Astrocyte of the hippocampus (primary cell): Measurements from ENCODE around the gene ACBD7.

Experiments
- DNase-seq: peaks from one replicate; pipeline ENCODE4 v3.0.0; 2011; ENCODE audit warnings: low read depth, low spot score

ACBD7 gene

GRCh38 chr10:15088428-15089261 lies at the start of gene ACBD7:
ACBD7 (minus strand) TSS chr10:15088776; CDS start chr10:15088728, 48 bp downstream.
- peak; percentile 94 for DNase-seq

- DNase-seq: no peak
These were observed 49.1 kb upstream of the ACBD7 start for GRCh38 chr10:15137636-15138035.

GRCh38 chr10:15137036-15137359 lies 48.4 kb upstream of the ACBD7 start:
- DNase-seq: no peak

- DNase-seq: no peak
These were observed 47.8 kb upstream of the ACBD7 start for GRCh38 chr10:15136129-15137035.

- DNase-seq: no peak
These were observed 42.8 kb upstream of the ACBD7 start for GRCh38 chr10:15131330-15131729.

- DNase-seq: no peak
These were observed 36.3 kb upstream of the ACBD7 start for GRCh38 chr10:15124908-15125307.

- DNase-seq: no peak
These were observed 35.6 kb upstream of the ACBD7 start for GRCh38 chr10:15124190-15124589.

GRCh38 chr10:15123749-15124184 lies 35.2 kb upstream of the ACBD7 start:
- DNase-seq: peak; percentile 63

- no peak for DNase-seq
These were observed 34.0 kb upstream of the ACBD7 start for GRCh38 chr10:15122477-15123030.

GRCh38 chr10:15121707-15122106 lies 33.1 kb upstream of the ACBD7 start:
- DNase-seq: no peak

GRCh38 chr10:15120523-15120922 lies 31.9 kb upstream of the ACBD7 start:
- DNase-seq: peak; percentile 45

GRCh38 chr10:15118615-15119014 lies 30.0 kb upstream of the ACBD7 start:
- DNase-seq: no peak

- no peak for DNase-seq
These were observed 27.6 kb upstream of the ACBD7 start for GRCh38 chr10:15116225-15116624.

GRCh38 chr10:15113766-15114165 lies 25.2 kb upstream of the ACBD7 start:
- peak; percentile 17 for DNase-seq

GRCh38 chr10:15112657-15113056 lies 24.1 kb upstream of the ACBD7 start:
- no peak for DNase-seq

- DNase-seq: peak; percentile 78
These were observed 17.9 kb upstream of the ACBD7 start for GRCh38 chr10:15106352-15107013.

GRCh38 chr10:15103513-15103912 lies 14.9 kb upstream of the ACBD7 start:
- no peak for DNase-seq

GRCh38 chr10:15099886-15100285 lies 11.3 kb upstream of the ACBD7 start:
- no peak for DNase-seq

GRCh38 chr10:15097011-15097812 lies 8.6 kb upstream of the ACBD7 start, which contains the start of gene RPP38:
RPP38 (plus strand) TSS chr10:15097355; CDS start chr10:15103315, 5,960 bp downstream.
- peak; percentile 98 for DNase-seq

- DNase-seq: no peak
These were observed 8.1 kb upstream of the ACBD7 start for GRCh38 chr10:15096661-15097010.

- no peak for DNase-seq
These were observed 4.4 kb upstream of the ACBD7 start for GRCh38 chr10:15092855-15093408.
